22Rv1 (cell line): Measurements from ENCODE around the gene KIF12.

Experiments
- H3K27ac ChIP-seq: fragments of 450-650 bp; 2 replicates; pipeline ENCODE4 v1.5.1; 2017
- CTCF ChIP-seq: fragments of 450-650 bp; IDR thresholded peaks from 2 replicates; pipeline ENCODE4 v1.5.1; 2017; ENCODE audit warnings: mild to moderate bottlenecking
- ZFX ChIP-seq: fragments of 450-650 bp; IDR thresholded peaks from 2 replicates; pipeline ENCODE4 v1.6.1; 2017; ENCODE audit warnings: antibody characterized with exemption, borderline replicate concordance

KIF12 gene

GRCh38 chr9:114080773-114081440, 18.2 kb downstream of the KIF12 start:
- peak overlapping the region; percentile 100 for H3K27ac ChIP-seq
- TF ChIP-seq ZFX (no peak), CTCF (no peak)

GRCh38 chr9:114080195-114080772, 18.8 kb downstream of the KIF12 start:
- H3K27ac ChIP-seq: peak overlapping the region; percentile 100
- no peak for TF ChIP-seq CTCF
- TF ChIP-seq ZFX: no peak

- peak overlapping the region; percentile 100 for H3K27ac ChIP-seq
- TF ChIP-seq CTCF (no peak), ZFX (no peak)
Observed at GRCh38 chr9:114078781-114079156, 20.3 kb downstream of the KIF12 start.

GRCh38 chr9:114078021-114078780, 20.9 kb downstream of the KIF12 start, which contains the start of gene AMBP:
Gene AMBP, minus strand, starts transcription at chr9:114078300. Its CDS starts 91 bp downstream, at chr9:114078209.
- H3K27ac ChIP-seq: peak within 1 kb of the TSS; percentile 100
- TF ChIP-seq CTCF (no peak), ZFX (no peak)

GRCh38 chr9:114077162-114077837, 21.8 kb downstream of the KIF12 start:
- no peak for TF ChIP-seq ZFX
- TF ChIP-seq CTCF: no peak

GRCh38 chr9:114076237-114077161, 22.6 kb downstream of the KIF12 start:
- TF ChIP-seq CTCF: 0 out of 2 replicates have a peak, but pooled peaks have one; percentile 6
- TF ChIP-seq ZFX: no peak
- H3K27ac ChIP-seq: peak overlapping the region; percentile 100

More at GRCh38 chr9:114077162-114077837, 21.8 kb downstream of the KIF12 start:
- H3K27ac ChIP-seq: peak overlapping the region; percentile 100
